Measurements from ENCODE around the gene TMCO6. TPM values are rescaled to one million over a fixed set of nuclear protein-coding genes. Genes with fewer than 3 reads are reported as not detected.

Gene TMCO6
- total and polyA plus RNA-seq, 7 donors = 3.6 to 8.1 (median 4.9) TPM

GRCh38 chr5:140678993-140679392 lies 39.7 kb downstream of the TMCO6 start:
- Histone ChIP-seq H3K4me1 (no peaks in the 10 kb centered on the region), H3K36me3 (ENCODE audit: insufficient read depth in 1 of 2, low read depth in 1 of 2) (peaks cover 16 to 100% of the 10 kb centered on the region in 2 donors), H3K4me3 (no peak overlapping the region), H3K27ac (no peak overlapping the region), H3K9me3 (no peaks in the 10 kb centered on the region), H3K27me3 (ENCODE audit: insufficient read depth in 3 of 3, low read length in 2 of 3) (no peaks in the 10 kb centered on the region)
- DNase-seq (no peak), ATAC-seq (no peak)
- no peak for TF ChIP-seq CTCF (IDR thresholded peaks at IDR 0.05)
- intact Hi-C loops (cut with DNase I) = no loop called here
- 95 to 97% (median 96%) methylated on average over 7 of the region's 7 CpGs for WGBS, 3 donors

- intact Hi-C loops (cut with DNase I) = loop anchor here (2.0 to 5.0 kb wide), 4 partner anchors 24 to 288 kb away; partner anchors contain the start of genes ANKHD1 (in 1 of the 2) and WDR55 (in 1 of the 2)
- H3K36me3 ChIP-seq (ENCODE audit: insufficient read depth in 1 of 2, low read depth in 1 of 2) = peaks cover 14 to 66% of the 10 kb centered on the region in 2 donors
These were observed 51.2 kb downstream of the TMCO6 start for GRCh38 chr5:140690376-140690932.

GRCh38 chr5:140690941-140691924 lies 52.0 kb downstream of the TMCO6 start, which contains the start of the genes HARS1 and HARS2:
HARS1 (minus strand) TSS chr5:140691370; CDS start chr5:140691304, 66 bp downstream.
HARS2 (plus strand) TSS chr5:140691455; CDS start chr5:140691649, 194 bp downstream.
- intact Hi-C loops (cut with DNase I) = loop anchor here (2.0 to 5.0 kb wide), 4 partner anchors 24 to 289 kb away; partner anchors contain the start of genes ANKHD1 (in 1 of the 2) and WDR55 (in 1 of the 2)
- Histone ChIP-seq H3K9me3 (no peaks in the 10 kb centered on the region), H3K4me1 (peaks cover 18% of the 10 kb centered on the region), H3K4me3 (peak within 1 kb of the TSS; percentile 99), H3K36me3 (ENCODE audit: insufficient read depth in 1 of 2, low read depth in 1 of 2) (peaks cover 20 to 67% of the 10 kb centered on the region in 2 donors), H3K27me3 (ENCODE audit: insufficient read depth in 3 of 3, low read length in 2 of 3) (no peaks in the 10 kb centered on the region), H3K27ac (peak within 1 kb of the TSS; percentile 92)
- no peak for TF ChIP-seq CTCF (IDR thresholded peaks at IDR 0.05)
- 1% methylated on average over 60 to 61 of the region's 61 CpGs for WGBS, 3 donors
- DNase-seq (peak; percentile 89 to 94), ATAC-seq (peak; percentile 98)

More at GRCh38 chr5:140690376-140690932, 51.2 kb downstream of the TMCO6 start:
- Histone ChIP-seq H3K4me1 (peaks cover 18% of the 10 kb centered on the region), H3K4me3 (peak overlapping the region; percentile 99), H3K27ac (peak overlapping the region; percentile 92), H3K9me3 (no peaks in the 10 kb centered on the region), H3K27me3 (ENCODE audit: insufficient read depth in 3 of 3, low read length in 2 of 3) (no peaks in the 10 kb centered on the region)
- no peak for TF ChIP-seq CTCF (IDR thresholded peaks at IDR 0.05)
- peak in 1 of 4 donors; percentile 2 for ATAC-seq
- 52 to 59% (median 55%) methylated on average over 8 of the region's 8 CpGs for WGBS, 3 donors
- no peak for DNase-seq

GRCh38 chr5:140694276-140694675 lies 55.0 kb downstream of the TMCO6 start:
- H3K9me3 ChIP-seq = no peaks in the 10 kb centered on the region
- H3K27ac ChIP-seq = no peak overlapping the region
- no peak for TF ChIP-seq CTCF (IDR thresholded peaks at IDR 0.05)
- WGBS, 3 donors = 53 to 58% (median 53%) methylated on average over 5 of the region's 5 CpGs
- H3K27me3 ChIP-seq (ENCODE audit: insufficient read depth in 3 of 3, low read length in 2 of 3) = no peaks in the 10 kb centered on the region
- peaks cover 18% of the 10 kb centered on the region for H3K4me1 ChIP-seq
- intact Hi-C loops (cut with DNase I) = loop anchor here in 1 of 2 donors (5.0 kb wide), 2 partner anchors 127 to 292 kb away; partner anchors contain the start of gene ANKHD1
- no peak for ATAC-seq
- peaks cover 34 to 67% of the 10 kb centered on the region in 2 donors for H3K36me3 ChIP-seq (ENCODE audit: insufficient read depth in 1 of 2, low read depth in 1 of 2)
- no peak overlapping the region for H3K4me3 ChIP-seq
- no peak for DNase-seq

Other genes starting within 250 kb of the TMCO6 start
- 10 to 100 TPM; 50.7 to 86.1 (median 72.0) TPM for gene ANKHD1, start 237.6 kb upstream of the TMCO6 start, total RNA-seq
- 10 to 100 TPM; 31.2 to 57.1 (median 37.3) TPM for gene ANKHD1, start 237.6 kb upstream of the TMCO6 start, polyA plus RNA-seq
- gene EIF4EBP3, start 91.8 kb upstream of the TMCO6 start, total RNA-seq = 100 to 1,000 TPM in 1 of 4 donors, 10 to 100 TPM in 3; 31.7 to 116 (median 40.5) TPM
- gene EIF4EBP3, start 91.8 kb upstream of the TMCO6 start, polyA plus RNA-seq = 10 to 100 TPM; 43.8 to 81.8 (median 64.2) TPM
- gene SRA1, start 82.0 kb upstream of the TMCO6 start, total RNA-seq = 10 to 100 TPM; 33.4 to 58.5 (median 37.6) TPM
- gene SRA1, start 82.0 kb upstream of the TMCO6 start, polyA plus RNA-seq = 10 to 100 TPM; 36.9 to 78.0 (median 58.6) TPM
- 10 to 100 TPM in 3 of 4 donors, 1 to 10 TPM in 1; 9.5 to 25.4 (median 16.4) TPM for gene APBB3, start 74.9 kb upstream of the TMCO6 start, total RNA-seq
- 1 to 10 TPM; 4.3 to 7.6 (median 6.6) TPM for gene APBB3, start 74.9 kb upstream of the TMCO6 start, polyA plus RNA-seq
- 100 to 1,000 TPM in 3 of 4 donors, 10 to 100 TPM in 1; 95.7 to 129 (median 117) TPM for gene SLC35A4, start 74.6 kb upstream of the TMCO6 start, total RNA-seq
- 100 to 1,000 TPM in 1 of 3 donors, 10 to 100 TPM in 2; 49.9 to 149 (median 99.6) TPM for gene SLC35A4, start 74.6 kb upstream of the TMCO6 start, polyA plus RNA-seq
- 10 to 100 TPM; 13.9 to 43.9 (median 18.0) TPM for gene CD14, start 6.3 kb upstream of the TMCO6 start, total RNA-seq
- 1 to 10 TPM; 4.9 to 9.0 (median 7.3) TPM for gene CD14, start 6.3 kb upstream of the TMCO6 start, polyA plus RNA-seq
- gene NDUFA2, start 8.2 kb downstream of the TMCO6 start, total RNA-seq = 100 to 1,000 TPM in 2 of 4 donors, 10 to 100 TPM in 2; 82.6 to 136 (median 113) TPM
- 100 to 1,000 TPM; 216 to 276 (median 252) TPM for gene NDUFA2, start 8.2 kb downstream of the TMCO6 start, polyA plus RNA-seq
- 10 to 100 TPM; 74.8 to 99.2 (median 83.4) TPM for gene IK, start 8.4 kb downstream of the TMCO6 start, total RNA-seq
- 100 to 1,000 TPM in 1 of 3 donors, 10 to 100 TPM in 2; 96.5 to 169 (median 98.3) TPM for gene IK, start 8.4 kb downstream of the TMCO6 start, polyA plus RNA-seq
- gene WDR55, start 25.5 kb downstream of the TMCO6 start, total RNA-seq = 10 to 100 TPM in 3 of 4 donors, 1 to 10 TPM in 1; 9.9 to 20.9 (median 13.3) TPM
- 10 to 100 TPM; 12.3 to 33.4 (median 26.9) TPM for gene WDR55, start 25.5 kb downstream of the TMCO6 start, polyA plus RNA-seq
- 1 to 10 TPM in 2 of 4 donors, under 1 TPM in 2; 0.30 to 1.3 (median 0.87) TPM for gene DND1, start 34.1 kb downstream of the TMCO6 start, total RNA-seq
- 1 to 10 TPM in 1 of 3 donors, under 1 TPM in 2; 0.37 to 1.5 (median 0.61) TPM for gene DND1, start 34.1 kb downstream of the TMCO6 start, polyA plus RNA-seq
- gene HARS1, start 51.9 kb downstream of the TMCO6 start, total RNA-seq = 10 to 100 TPM; 29.5 to 48.1 (median 38.9) TPM
- 10 to 100 TPM; 39.1 to 58.0 (median 45.2) TPM for gene HARS1, start 51.9 kb downstream of the TMCO6 start, polyA plus RNA-seq
- 10 to 100 TPM; 19.8 to 35.1 (median 23.2) TPM for gene HARS2, start 52.0 kb downstream of the TMCO6 start, total RNA-seq
- 10 to 100 TPM; 23.8 to 40.9 (median 38.0) TPM for gene HARS2, start 52.0 kb downstream of the TMCO6 start, polyA plus RNA-seq
- gene ZMAT2, start 61.0 kb downstream of the TMCO6 start, total RNA-seq = 10 to 100 TPM; 44.7 to 54.5 (median 47.5) TPM
- 100 to 1,000 TPM in 1 of 3 donors, 10 to 100 TPM in 2; 78.0 to 136 (median 81.4) TPM for gene ZMAT2, start 61.0 kb downstream of the TMCO6 start, polyA plus RNA-seq
- gene PCDHA1, start 146.7 kb downstream of the TMCO6 start, total RNA-seq = under 1 TPM in 1 of 4 donors, not detected in 3; 0.10 TPM
- gene PCDHA1, start 146.7 kb downstream of the TMCO6 start, polyA plus RNA-seq = not detected
- gene PCDHA2, start 155.4 kb downstream of the TMCO6 start, total RNA-seq = under 1 TPM in 1 of 4 donors, not detected in 3; 0.18 TPM
- gene PCDHA2, start 155.4 kb downstream of the TMCO6 start, polyA plus RNA-seq = not detected
- under 1 TPM in 1 of 4 donors, not detected in 3; 0.12 TPM for gene PCDHA3, start 161.6 kb downstream of the TMCO6 start, total RNA-seq
- gene PCDHA3, start 161.6 kb downstream of the TMCO6 start, polyA plus RNA-seq = under 1 TPM in 1 of 3 donors, not detected in 2; 0.03 TPM
- under 1 TPM in 2 of 4 donors, not detected in 2; 0.06 to 0.08 TPM for gene PCDHA4, start 167.6 kb downstream of the TMCO6 start, total RNA-seq
- gene PCDHA4, start 167.6 kb downstream of the TMCO6 start, polyA plus RNA-seq = under 1 TPM; 0.01 to 0.06 (median 0.01) TPM
- not detected for gene PCDHA5, start 182.2 kb downstream of the TMCO6 start, total RNA-seq
- under 1 TPM in 1 of 3 donors, not detected in 2; 0.01 TPM for gene PCDHA5, start 182.2 kb downstream of the TMCO6 start, polyA plus RNA-seq
- gene PCDHA6, start 188.5 kb downstream of the TMCO6 start, total RNA-seq = not detected
- not detected for gene PCDHA6, start 188.5 kb downstream of the TMCO6 start, polyA plus RNA-seq
- under 1 TPM in 1 of 4 donors, not detected in 3; 0.08 TPM for gene PCDHA7, start 194.8 kb downstream of the TMCO6 start, total RNA-seq
- under 1 TPM in 2 of 3 donors, not detected in 1; 0.01 to 0.07 TPM for gene PCDHA7, start 194.8 kb downstream of the TMCO6 start, polyA plus RNA-seq
- gene PCDHA8, start 201.7 kb downstream of the TMCO6 start, total RNA-seq = under 1 TPM in 1 of 4 donors, not detected in 3; 0.12 TPM
- under 1 TPM in 1 of 3 donors, not detected in 2; 0.01 TPM for gene PCDHA8, start 201.7 kb downstream of the TMCO6 start, polyA plus RNA-seq
- under 1 TPM in 1 of 4 donors, not detected in 3; 0.04 TPM for gene PCDHA9, start 208.9 kb downstream of the TMCO6 start, total RNA-seq
- gene PCDHA9, start 208.9 kb downstream of the TMCO6 start, polyA plus RNA-seq = under 1 TPM in 1 of 3 donors, not detected in 2; 0.01 TPM
- gene PCDHA10, start 216.4 kb downstream of the TMCO6 start, total RNA-seq = under 1 TPM in 2 of 4 donors, not detected in 2; 0.11 to 0.12 TPM
- under 1 TPM in 1 of 3 donors, not detected in 2; 0.05 TPM for gene PCDHA10, start 216.4 kb downstream of the TMCO6 start, polyA plus RNA-seq
- under 1 TPM in 1 of 4 donors, not detected in 3; 0.06 TPM for gene PCDHA11, start 229.5 kb downstream of the TMCO6 start, total RNA-seq
- gene PCDHA11, start 229.5 kb downstream of the TMCO6 start, polyA plus RNA-seq = under 1 TPM in 2 of 3 donors, not detected in 1; 0.01 to 0.03 TPM
- not detected for gene PCDHA12, start 235.9 kb downstream of the TMCO6 start, total RNA-seq
- under 1 TPM in 2 of 3 donors, not detected in 1; 0.01 to 0.06 TPM for gene PCDHA12, start 235.9 kb downstream of the TMCO6 start, polyA plus RNA-seq
- gene PCDHA13, start 242.7 kb downstream of the TMCO6 start, total RNA-seq = not detected
- gene PCDHA13, start 242.7 kb downstream of the TMCO6 start, polyA plus RNA-seq = not detected